ENCODE measurements around the gene GALM.

The GALM gene

DNA sequence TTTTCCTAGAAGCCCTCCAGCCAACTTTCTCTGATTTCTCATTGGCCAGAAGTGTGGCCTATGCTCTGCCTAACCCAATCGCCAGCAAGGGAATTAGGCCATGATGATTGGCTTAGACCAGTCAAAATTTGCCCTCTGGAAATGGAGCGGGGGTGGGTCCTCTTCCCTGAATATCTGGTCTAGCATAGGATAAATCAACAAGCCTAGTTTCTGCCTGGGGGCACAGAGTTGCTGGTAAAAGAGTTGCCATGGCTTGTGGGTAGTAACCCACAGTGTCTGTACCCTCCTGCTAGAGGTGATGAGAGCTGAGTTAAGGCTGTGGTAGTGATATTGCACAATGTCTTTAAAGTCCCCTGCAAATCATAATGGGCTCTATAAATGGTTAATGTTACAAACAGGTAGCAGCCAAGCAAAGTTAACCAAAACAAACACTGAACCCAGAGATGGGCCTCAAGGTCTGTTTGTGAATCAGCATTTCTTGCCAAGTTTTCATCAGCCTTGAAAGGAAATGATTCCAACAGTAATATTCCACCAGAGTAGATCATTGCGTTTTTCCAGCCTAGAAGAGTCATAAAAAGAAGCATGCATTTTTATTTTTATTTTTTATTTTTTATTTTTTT lies 19.3 kb downstream of the GALM start:
- H3K27me3 ChIP-seq (ENCODE audit: insufficient read depth, low read length), result no peaks in the 10 kb centered on the region
- no peak overlapping the region for H3K27ac ChIP-seq (ENCODE audit: low read depth, low read length)
- H3K36me3 ChIP-seq (ENCODE audit: insufficient read depth, low read length), result peaks cover 6% of the 10 kb centered on the region
- H3K4me1 ChIP-seq (ENCODE audit: insufficient read depth, low read length), result no peaks in the 10 kb centered on the region
- 84% methylated on average over 3 of the region's 3 CpGs for WGBS
- no peaks in the 10 kb centered on the region for H3K9me3 ChIP-seq (ENCODE audit: insufficient read depth, low read depth, low read length)
- no peak overlapping the region for H3K9ac ChIP-seq (ENCODE audit: low read depth, low read length)
- no peak overlapping the region for H3K4me3 ChIP-seq (ENCODE audit: low read length)

GRCh38 chr2:38690499-38691420 lies 24.8 kb downstream of the GALM start:
- no peak overlapping the region for H3K27ac ChIP-seq (ENCODE audit: low read depth, low read length)
- WGBS, result 93% methylated on average over 8 of the region's 8 CpGs
- no peaks in the 10 kb centered on the region for H3K9me3 ChIP-seq (ENCODE audit: insufficient read depth, low read depth, low read length)
- H3K4me3 ChIP-seq (ENCODE audit: low read length), result no peak overlapping the region
- no peak overlapping the region for H3K9ac ChIP-seq (ENCODE audit: low read depth, low read length)
- H3K27me3 ChIP-seq (ENCODE audit: insufficient read depth, low read length), result no peaks in the 10 kb centered on the region
- no peaks in the 10 kb centered on the region for H3K36me3 ChIP-seq (ENCODE audit: insufficient read depth, low read length)
- no peaks in the 10 kb centered on the region for H3K4me1 ChIP-seq (ENCODE audit: insufficient read depth, low read length)

- Histone ChIP-seq H3K36me3 (ENCODE audit: insufficient read depth, low read length) (no peaks in the 10 kb centered on the region), H3K4me1 (ENCODE audit: insufficient read depth, low read length) (no peaks in the 10 kb centered on the region), H3K9me3 (ENCODE audit: insufficient read depth, low read depth, low read length) (no peaks in the 10 kb centered on the region), H3K27me3 (ENCODE audit: insufficient read depth, low read length) (no peaks in the 10 kb centered on the region), H3K9ac (ENCODE audit: low read depth, low read length) (no peak overlapping the region), H3K27ac (ENCODE audit: low read depth, low read length) (no peak overlapping the region), H3K4me3 (ENCODE audit: low read length) (no peak overlapping the region)
- 89% methylated on average over 2 of the region's 2 CpGs for WGBS
Measured at GRCh38 chr2:38691994-38692393, 26.1 kb downstream of the GALM start.

GRCh38 chr2:38692636-38693318 lies 26.9 kb downstream of the GALM start:
- Histone ChIP-seq H3K27ac (ENCODE audit: low read depth, low read length) (no peak overlapping the region), H3K27me3 (ENCODE audit: insufficient read depth, low read length) (no peaks in the 10 kb centered on the region), H3K36me3 (ENCODE audit: insufficient read depth, low read length) (no peaks in the 10 kb centered on the region), H3K4me3 (ENCODE audit: low read length) (no peak overlapping the region), H3K4me1 (ENCODE audit: insufficient read depth, low read length) (no peaks in the 10 kb centered on the region), H3K9ac (ENCODE audit: low read depth, low read length) (no peak overlapping the region), H3K9me3 (ENCODE audit: insufficient read depth, low read depth, low read length) (no peaks in the 10 kb centered on the region)
- WGBS, result 92% methylated on average over 8 of the region's 8 CpGs

GRCh38 chr2:38697116-38697840 lies 31.4 kb downstream of the GALM start:
- H3K4me3 ChIP-seq (ENCODE audit: low read length), result no peak overlapping the region
- WGBS, result 93% methylated on average over 8 of the region's 8 CpGs
- no peaks in the 10 kb centered on the region for H3K36me3 ChIP-seq (ENCODE audit: insufficient read depth, low read length)
- H3K9me3 ChIP-seq (ENCODE audit: insufficient read depth, low read depth, low read length), result no peaks in the 10 kb centered on the region
- no peaks in the 10 kb centered on the region for H3K4me1 ChIP-seq (ENCODE audit: insufficient read depth, low read length)
- H3K27me3 ChIP-seq (ENCODE audit: insufficient read depth, low read length), result no peaks in the 10 kb centered on the region
- H3K9ac ChIP-seq (ENCODE audit: low read depth, low read length), result no peak overlapping the region
- H3K27ac ChIP-seq (ENCODE audit: low read depth, low read length), result no peak overlapping the region

DNA sequence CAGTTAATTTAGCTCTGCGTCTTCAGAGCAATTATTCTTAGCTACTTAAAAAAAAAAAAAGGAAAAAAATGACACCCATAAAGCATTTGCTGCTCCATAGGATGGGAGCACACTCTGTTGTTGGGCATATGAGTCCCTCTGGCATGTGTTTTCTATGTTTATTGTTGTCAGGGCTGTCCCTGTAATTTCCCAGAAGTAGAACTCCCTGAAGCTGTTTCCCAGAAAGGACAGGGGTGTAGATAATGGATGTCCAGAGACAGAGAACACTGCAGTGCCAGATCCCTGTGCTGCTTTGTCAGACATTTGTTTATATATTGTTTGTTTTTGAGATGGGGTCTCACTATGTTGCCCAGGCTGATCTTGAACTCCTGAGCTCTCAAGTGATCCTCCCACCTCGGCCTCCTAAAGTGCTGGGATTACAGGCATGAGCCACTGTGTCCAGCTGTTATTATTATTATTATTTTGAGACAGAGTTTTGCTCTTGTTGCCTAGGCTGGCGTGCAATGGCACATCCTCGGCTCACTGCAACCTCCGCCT lies 32.6 kb downstream of the GALM start:
- Histone ChIP-seq H3K4me3 (ENCODE audit: low read length) (no peak overlapping the region), H3K4me1 (ENCODE audit: insufficient read depth, low read length) (no peaks in the 10 kb centered on the region), H3K36me3 (ENCODE audit: insufficient read depth, low read length) (no peaks in the 10 kb centered on the region), H3K27ac (ENCODE audit: low read depth, low read length) (no peak overlapping the region), H3K9me3 (ENCODE audit: insufficient read depth, low read depth, low read length) (no peaks in the 10 kb centered on the region), H3K27me3 (ENCODE audit: insufficient read depth, low read length) (no peaks in the 10 kb centered on the region), H3K9ac (ENCODE audit: low read depth, low read length) (no peak overlapping the region)
- WGBS, result 98% methylated on average over 4 of the region's 5 CpGs

- Histone ChIP-seq H3K27ac (ENCODE audit: low read depth, low read length) (no peak overlapping the region), H3K4me3 (ENCODE audit: low read length) (no peak overlapping the region), H3K36me3 (ENCODE audit: insufficient read depth, low read length) (no peaks in the 10 kb centered on the region), H3K27me3 (ENCODE audit: insufficient read depth, low read length) (no peaks in the 10 kb centered on the region), H3K9me3 (ENCODE audit: insufficient read depth, low read depth, low read length) (no peaks in the 10 kb centered on the region), H3K4me1 (ENCODE audit: insufficient read depth, low read length) (no peaks in the 10 kb centered on the region), H3K9ac (ENCODE audit: low read depth, low read length) (no peak overlapping the region)
- 97% methylated on average over 8 of the region's 9 CpGs for WGBS
Measured at GRCh38 chr2:38700113-38700785, 34.3 kb downstream of the GALM start.

DNA sequence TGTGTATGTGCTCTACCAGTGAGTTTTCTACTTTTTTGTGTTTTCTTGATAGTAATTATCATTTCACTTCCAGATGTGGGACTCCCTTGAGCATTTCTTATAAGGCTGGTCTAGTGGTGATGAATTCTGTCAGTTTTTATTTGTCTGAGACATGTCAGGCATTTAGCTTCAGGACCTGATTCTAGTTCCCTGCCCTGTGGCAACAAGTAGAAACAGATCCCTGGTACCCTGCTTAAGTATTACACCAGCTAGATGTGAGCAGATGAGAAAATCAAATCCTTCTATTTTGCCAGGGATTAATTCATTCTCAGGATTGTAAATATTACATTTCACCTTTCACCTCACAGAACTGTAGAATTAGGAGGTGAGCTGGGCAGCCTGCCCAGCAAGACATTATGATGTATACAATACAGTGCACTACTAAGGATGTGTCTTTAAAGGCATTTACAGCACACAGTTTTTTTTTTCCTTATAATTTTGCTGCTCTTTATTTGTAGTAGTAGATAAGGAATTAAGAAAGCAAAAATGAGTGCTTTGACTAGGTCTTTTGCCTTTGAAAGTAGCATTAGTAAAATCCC lies 35.1 kb downstream of the GALM start:
- no peak overlapping the region for H3K27ac ChIP-seq (ENCODE audit: low read depth, low read length)
- no peak overlapping the region for H3K4me3 ChIP-seq (ENCODE audit: low read length)
- no peaks in the 10 kb centered on the region for H3K36me3 ChIP-seq (ENCODE audit: insufficient read depth, low read length)
- H3K4me1 ChIP-seq (ENCODE audit: insufficient read depth, low read length), result no peaks in the 10 kb centered on the region
- no peak overlapping the region for H3K9ac ChIP-seq (ENCODE audit: low read depth, low read length)
- H3K27me3 ChIP-seq (ENCODE audit: insufficient read depth, low read length), result no peaks in the 10 kb centered on the region
- no peaks in the 10 kb centered on the region for H3K9me3 ChIP-seq (ENCODE audit: insufficient read depth, low read depth, low read length)

GRCh38 chr2:38701542-38701941 lies 35.6 kb downstream of the GALM start:
- no peak overlapping the region for H3K4me3 ChIP-seq (ENCODE audit: low read length)
- 94% methylated on average over 3 of the region's 4 CpGs for WGBS

GRCh38 chr2:38702413-38702812 lies 36.5 kb downstream of the GALM start:
- no peaks in the 10 kb centered on the region for H3K9me3 ChIP-seq (ENCODE audit: insufficient read depth, low read depth, low read length)
- no peak overlapping the region for H3K4me3 ChIP-seq (ENCODE audit: low read length)
- WGBS, result 88% methylated on average over 1 of the region's 1 CpG
- H3K4me1 ChIP-seq (ENCODE audit: insufficient read depth, low read length), result no peaks in the 10 kb centered on the region
- H3K27me3 ChIP-seq (ENCODE audit: insufficient read depth, low read length), result no peaks in the 10 kb centered on the region
- H3K9ac ChIP-seq (ENCODE audit: low read depth, low read length), result no peak overlapping the region
- no peaks in the 10 kb centered on the region for H3K36me3 ChIP-seq (ENCODE audit: insufficient read depth, low read length)
- no peak overlapping the region for H3K27ac ChIP-seq (ENCODE audit: low read depth, low read length)

More at GRCh38 chr2:38701542-38701941, 35.6 kb downstream of the GALM start:
- no peaks in the 10 kb centered on the region for H3K4me1 ChIP-seq (ENCODE audit: insufficient read depth, low read length)
- no peaks in the 10 kb centered on the region for H3K27me3 ChIP-seq (ENCODE audit: insufficient read depth, low read length)
- H3K27ac ChIP-seq (ENCODE audit: low read depth, low read length), result no peak overlapping the region
- no peak overlapping the region for H3K9ac ChIP-seq (ENCODE audit: low read depth, low read length)
- H3K36me3 ChIP-seq (ENCODE audit: insufficient read depth, low read length), result no peaks in the 10 kb centered on the region
- H3K9me3 ChIP-seq (ENCODE audit: insufficient read depth, low read depth, low read length), result no peaks in the 10 kb centered on the region
